GM18951 (cell line): ENCODE data around the gene RALGDS.
A peak's percentile ranks its signal among the peaks of the same experiment; 100 is the strongest.

ENCODE experiments used
- POLR2A ChIP-seq: IDR thresholded peaks from 4 replicates; pipeline ENCODE4 v1.6.1; 2011; ENCODE audit warnings: mild to moderate bottlenecking; ENCODE audit not compliant: insufficient read length, insufficient read depth; ENCODE audit errors: extremely low read depth
- in situ Hi-C: fragments of 300-500 bp; cut with MboI; formaldehyde crosslinking; loops from one replicate; pipeline ENCODE4 v1.12.0; 2022; ENCODE audit warnings: low sequenced_read_pairs, mixed read lengths, inconsistent platforms; ENCODE audit not compliant: unreplicated experiment

Gene RALGDS

DNA sequence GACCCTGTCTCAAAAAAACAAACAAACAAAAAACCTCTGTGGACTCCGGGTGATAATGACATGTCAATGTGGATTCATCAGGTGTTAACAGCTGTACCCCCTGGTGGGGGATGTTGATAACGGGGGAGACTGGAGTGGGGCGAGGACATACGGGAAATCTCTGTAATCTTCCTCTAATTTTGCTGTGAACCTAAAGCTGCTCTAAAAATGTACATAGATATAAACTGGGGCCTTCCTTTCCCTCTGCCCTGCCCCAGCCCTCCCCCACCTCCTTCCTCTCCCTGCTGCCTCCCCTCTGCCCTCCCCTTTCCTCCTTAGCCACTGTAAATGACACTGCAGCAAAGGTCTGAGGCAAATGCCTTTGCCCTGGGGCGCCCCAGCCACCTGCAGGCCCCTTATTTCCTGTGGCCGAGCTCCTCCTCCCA, 60.6 kb downstream of the RALGDS start:
- in situ Hi-C loops, result no loop called here
- no peak for TF ChIP-seq POLR2A

DNA sequence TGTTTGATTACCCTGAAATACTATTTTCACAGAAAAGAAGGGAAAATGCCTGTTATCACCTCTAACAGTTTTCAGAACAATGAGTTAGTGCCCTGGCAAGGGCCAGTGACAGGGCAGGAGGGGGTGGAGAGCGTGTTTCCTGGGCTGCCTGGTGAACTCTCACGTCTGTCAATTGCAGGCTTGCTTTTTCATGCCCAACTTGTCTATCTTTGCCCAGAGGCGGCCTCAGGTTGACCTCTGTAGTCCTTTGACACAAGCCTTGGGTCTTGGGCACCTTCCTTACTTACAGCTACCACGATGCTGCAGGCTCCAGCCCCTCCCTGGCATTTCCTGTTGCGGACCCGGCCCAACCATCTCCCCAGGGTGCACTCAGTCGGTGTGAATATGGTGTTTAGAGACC, 61.4 kb downstream of the RALGDS start:
- TF ChIP-seq POLR2A, result no peak
- in situ Hi-C loops, result no loop called here

DNA sequence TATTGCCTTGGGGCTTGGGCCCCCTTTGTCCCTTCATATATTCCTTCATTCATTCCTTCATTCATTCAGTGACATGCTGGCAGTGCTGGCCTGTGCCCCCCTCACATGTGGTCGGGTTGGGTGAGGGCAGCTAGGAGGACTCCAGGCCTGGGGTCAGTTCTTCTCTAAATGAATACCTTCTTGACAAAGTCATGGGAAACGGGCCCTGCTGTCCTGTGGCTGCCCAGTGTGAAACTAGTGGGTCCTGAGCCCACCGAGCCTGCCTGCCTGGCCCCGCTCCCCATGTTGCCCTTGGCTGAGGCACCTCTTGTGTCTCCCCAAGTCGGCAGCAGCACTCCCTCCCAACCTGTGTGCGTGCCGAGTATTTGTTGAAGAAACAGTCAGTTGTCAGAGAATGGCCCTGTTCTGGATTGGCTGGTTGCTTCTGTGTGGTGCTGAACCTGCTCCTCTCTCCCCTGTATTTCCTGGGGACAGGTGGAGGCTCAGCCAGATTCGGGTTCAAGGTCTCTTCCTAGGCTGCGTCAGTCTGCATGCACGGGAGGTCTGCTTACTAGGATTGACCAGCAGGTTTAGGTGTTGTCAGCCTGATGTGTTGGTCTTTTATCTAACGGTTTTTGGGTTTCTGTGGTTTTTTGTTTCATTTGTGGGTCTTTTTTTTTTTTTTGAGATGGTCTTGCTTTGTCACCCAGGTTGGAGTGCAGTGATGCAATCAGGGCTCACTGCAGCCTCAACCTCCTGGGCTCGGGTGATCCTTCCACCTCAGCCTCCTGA, 62.3 kb downstream of the RALGDS start:
- in situ Hi-C loops, result no loop called here
- peak; percentile 10 for TF ChIP-seq POLR2A

DNA sequence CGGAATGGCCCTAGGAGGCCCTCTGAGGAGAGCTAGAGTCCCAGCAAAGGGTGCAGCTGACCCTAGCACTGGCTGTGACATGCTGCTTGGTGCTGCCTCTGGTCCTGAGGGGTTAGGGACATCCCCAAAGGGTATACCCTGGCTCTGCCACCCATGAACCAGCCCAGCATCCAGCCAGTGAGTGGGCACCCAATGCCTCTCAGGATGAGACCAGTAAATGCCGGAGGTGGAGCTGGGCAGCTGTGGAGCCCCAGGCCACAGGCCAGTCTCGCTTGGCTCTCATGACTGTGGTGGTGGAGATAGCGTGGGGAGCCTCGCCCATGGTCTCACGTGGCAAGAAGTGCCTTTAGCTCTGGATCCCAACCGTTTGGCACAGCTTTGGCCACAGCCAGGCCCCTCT, 63.0 kb downstream of the RALGDS start:
- in situ Hi-C loops, result no loop called here
- no peak for TF ChIP-seq POLR2A

DNA sequence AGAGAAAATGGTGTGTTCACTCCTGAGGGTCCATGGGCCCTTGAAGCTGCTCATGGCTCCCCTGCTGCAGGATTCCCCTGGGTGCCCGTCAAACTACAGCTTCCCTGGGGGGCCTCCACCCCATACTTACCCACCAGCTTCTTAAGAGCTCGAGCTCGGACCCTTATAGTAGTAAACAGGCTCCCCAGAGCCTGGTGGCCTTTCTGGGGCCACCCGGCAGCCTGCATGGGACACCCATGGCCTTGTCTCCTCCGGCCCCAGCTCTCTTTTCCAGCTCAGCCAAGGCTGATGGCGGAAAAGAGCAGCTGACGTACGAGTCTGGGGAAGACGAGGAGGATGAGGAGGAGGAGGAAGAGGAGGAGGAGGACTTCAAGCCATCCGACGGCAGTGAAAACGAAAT, 63.5 kb downstream of the RALGDS start:
- in situ Hi-C loops, result no loop called here
- no peak for TF ChIP-seq POLR2A

DNA sequence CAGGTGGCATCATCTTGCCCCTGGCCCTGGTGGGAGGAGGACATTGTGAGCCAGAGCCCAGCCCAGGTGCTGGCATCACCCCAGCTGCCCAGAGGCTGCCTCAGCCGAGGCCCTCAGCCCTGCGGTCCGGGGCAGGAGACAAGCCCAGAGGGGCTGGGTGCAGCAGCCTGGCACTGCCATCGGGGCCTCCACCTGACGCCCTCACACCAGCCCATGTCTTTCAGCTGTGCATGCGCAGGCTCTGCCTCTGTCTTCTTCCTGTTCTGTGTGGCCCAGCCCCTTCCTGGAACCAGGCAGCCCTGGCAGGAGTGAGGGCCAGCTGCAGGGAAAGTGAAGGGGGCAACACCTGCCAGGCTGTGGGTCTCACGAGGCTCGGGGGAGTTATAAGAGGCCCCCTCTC, 64.0 kb downstream of the RALGDS start:
- TF ChIP-seq POLR2A, result no peak
- in situ Hi-C loops, result no loop called here

DNA sequence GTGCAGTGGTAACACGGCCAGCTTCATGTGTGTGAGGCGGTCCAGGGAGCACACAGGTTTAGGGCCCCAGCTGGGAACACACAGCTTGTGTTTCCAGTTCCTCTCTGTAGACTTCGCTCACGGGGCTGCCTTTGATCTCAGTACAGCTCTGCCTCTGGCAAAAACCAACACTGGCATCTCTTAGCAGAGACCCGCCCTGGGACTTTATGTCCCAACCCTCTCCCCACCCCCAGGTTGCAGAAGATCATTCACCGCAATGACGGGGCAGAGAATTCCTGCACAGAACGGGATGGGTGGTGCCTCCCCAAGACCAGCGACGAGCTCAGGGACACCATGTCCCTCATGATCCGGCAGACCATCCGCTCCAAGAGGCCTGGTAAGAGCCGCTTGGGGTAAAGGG, 64.5 kb downstream of the RALGDS start:
- no peak for TF ChIP-seq POLR2A
- in situ Hi-C loops, result no loop called here

DNA sequence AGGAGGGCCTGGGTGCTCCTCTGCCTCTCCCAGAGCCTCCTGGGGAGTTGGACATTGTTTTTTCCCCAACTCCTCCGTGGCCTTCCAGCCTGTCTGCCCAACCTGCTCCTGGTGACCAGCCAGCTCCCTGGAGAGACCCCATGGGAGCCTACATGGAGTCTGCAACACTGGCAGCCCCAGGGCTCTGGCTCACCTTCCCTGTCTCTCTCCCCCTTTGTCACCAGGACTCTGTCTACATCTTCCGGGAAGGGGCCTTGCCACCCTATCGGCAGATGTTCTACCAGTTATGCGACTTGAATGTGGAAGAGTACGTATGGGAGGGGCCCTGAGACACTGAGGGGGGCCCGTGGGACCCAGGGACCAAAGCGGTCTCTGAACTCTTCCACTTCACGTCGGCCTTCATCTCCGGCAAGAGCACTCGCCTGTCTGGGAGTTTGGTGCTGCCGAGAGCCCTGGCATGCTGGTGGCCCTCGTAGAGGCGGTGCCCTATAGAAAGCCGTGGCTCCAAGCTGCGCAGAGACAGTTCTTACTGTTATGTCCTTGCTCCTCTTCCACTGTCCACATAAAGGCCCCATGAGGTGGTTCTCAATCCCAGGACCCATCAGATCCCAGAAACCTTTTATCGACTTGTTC, 65.1 kb downstream of the RALGDS start:
- in situ Hi-C loops, result no loop called here
- no peak for TF ChIP-seq POLR2A

DNA sequence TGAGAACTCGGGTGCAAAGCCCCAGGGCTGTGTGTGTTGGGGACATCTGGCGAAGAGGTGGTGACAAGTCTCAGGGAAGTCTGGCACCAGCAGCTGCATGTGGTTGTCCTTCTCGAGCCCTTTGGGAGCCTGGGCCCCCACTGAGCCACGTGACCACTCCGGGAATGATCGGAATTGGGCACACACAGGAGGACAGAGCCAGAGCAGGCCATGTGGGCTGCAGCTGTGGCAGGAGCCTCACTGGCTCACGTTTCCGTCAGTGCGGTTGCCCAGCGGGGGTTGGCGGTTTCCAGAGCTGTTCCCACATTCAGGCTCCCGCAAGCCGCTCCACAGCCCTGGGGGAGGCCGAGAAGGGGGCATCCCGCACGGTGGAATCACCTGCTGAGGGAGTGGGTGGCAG, 66.1 kb downstream of the RALGDS start:
- in situ Hi-C loops, result no loop called here

DNA sequence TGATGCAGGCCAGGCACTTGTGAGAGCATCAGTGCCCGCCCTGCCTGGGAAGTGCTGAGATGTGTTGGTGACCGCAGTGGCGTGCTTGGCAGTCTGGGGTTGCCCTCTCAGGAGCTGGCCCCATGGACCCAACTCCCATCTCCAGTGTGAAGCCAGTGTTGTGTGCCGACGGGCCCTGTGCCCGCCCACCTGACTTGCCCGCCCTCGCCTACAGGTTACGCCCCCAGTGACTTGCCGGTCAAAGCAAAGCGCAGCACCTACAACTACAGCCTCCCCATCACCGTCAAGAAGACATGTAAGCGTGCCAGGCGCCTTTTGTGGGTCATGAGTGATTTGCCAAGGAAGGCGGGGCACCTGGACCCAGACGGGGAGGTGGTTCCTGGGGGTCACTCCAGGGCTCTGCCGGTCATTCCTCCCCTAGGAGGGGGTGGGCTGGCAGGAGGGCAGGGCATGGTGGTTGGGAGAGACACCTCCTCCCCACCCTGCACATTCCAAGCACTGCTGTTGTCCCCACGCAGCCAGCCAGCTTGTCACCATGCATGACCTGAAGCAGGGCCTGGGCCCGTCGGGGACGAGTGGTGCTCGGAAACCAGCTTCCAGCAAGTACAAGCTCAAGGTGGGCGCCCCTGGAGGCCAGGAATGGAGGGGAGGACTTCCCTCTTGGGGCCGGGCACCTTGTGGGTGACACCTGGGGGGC, 66.7 kb downstream of the RALGDS start:
- in situ Hi-C loops, result no loop called here
- TF ChIP-seq POLR2A, result no peak

More for the DNA sequence above, 66.1 kb downstream of the RALGDS start:
- TF ChIP-seq POLR2A, result no peak

DNA sequence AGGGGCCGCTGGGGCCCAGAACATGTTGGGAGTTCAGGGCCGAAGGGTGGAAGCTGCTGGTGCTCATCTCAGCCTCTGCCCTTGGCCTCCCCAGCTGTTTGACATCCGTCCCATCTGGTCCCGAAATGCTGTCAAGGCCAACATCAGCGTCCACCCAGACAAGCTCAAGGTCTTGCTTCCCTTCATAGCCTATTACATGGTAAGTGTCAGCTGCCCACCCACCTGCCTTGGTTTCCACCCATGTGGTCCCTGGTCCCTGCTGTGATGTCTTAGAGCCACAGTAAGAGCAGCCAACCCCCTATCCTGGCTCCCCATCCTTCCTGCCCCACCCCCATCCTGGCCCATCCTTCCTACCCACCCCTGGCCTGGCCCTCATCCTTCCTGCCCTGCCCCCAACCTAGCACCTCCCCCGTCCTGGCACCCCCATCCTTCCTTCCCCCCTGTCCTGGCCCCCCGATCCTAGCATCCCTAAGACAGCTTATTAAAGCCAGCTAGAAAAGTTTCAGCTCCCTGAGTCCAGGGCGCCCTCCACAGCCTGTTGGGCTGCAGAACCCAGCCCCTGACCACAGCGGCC, 69.0 kb downstream of the RALGDS start:
- TF ChIP-seq POLR2A, result no peak
- in situ Hi-C loops, result no loop called here

DNA sequence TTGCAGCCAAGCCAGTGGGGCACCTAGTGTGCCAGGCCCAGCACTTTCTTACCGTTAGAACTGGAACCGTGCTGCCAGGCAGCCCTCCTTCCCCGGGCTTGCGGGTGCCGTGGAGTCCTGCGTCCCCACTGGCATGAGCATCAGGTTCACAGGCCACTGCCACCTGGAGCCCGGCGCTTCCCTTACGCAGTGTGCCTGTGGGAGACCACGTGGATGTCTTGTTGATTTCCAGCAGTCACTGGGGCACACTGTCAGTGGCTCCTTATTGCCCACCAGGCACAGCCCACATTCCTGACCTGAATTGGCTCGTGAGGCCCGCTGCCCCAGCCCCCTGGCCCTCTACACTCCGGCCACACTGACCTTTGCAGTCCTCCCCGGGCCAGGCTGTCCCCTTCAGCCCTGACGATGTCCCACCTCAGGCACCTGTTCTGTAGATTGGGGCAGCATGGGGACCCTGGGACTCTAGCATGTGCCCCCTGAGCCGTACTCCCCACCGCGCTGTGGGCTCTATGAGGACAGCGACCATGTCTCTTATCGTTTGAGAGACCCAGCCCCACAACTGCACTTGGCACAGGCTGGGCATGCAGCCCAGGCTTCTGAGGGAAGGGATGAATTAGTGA, 69.6 kb downstream of the RALGDS start:
- in situ Hi-C loops, result no loop called here
- TF ChIP-seq POLR2A, result no peak

DNA sequence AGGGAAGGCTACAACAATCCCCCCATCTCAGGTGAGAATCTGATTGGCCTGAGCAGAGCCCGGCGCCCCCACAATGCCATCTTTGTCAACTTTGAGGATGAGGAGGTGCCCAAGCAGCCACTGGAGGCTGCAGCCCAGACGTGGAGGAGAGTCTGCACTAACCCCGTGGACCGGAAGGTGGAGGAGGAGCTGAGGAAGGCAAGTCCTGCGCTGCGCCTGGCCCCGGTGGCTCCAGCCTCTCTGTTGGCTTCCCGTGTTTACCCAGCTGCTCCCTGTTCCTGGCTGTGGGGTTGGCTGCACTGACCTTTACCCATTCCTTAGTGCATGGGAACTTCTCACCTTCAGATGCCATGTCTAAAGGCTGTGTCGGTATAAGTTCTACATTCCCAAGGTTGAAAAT, 70.3 kb downstream of the RALGDS start:
- TF ChIP-seq POLR2A, result no peak

DNA sequence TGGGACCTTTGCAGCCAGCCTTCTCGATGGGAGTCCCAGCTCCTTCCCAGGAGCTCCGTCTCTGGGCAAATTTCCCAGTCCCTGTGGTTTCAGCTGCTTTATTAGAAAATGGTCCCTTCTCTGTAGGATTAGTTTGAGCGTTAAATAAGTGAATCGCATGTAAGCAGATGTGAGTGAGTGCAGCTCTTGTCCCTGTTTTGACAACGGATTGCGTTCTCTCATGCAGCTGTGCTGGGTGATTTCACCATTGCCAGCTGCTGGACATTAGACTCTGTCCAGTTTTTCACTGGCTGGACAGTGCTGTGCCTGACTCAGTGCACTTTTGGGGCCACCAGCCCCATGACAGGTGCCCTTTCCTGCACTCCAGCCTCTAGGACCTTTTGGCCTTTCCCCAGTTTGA, 70.9 kb downstream of the RALGDS start:
- in situ Hi-C loops, result no loop called here

More for the DNA sequence above, 70.3 kb downstream of the RALGDS start:
- in situ Hi-C loops, result no loop called here

More for the DNA sequence above, 70.9 kb downstream of the RALGDS start:
- no peak for TF ChIP-seq POLR2A
